ENCODE measurements around the gene POC1B. TPM values are rescaled to one million over a fixed set of nuclear protein-coding genes. Genes with fewer than 3 reads are reported as not detected.
"Not testable (repeated sequence)": the region's sequence is repeated elsewhere in the genome, so short reads cannot be mapped to it uniquely, and the experiment has no call there.

The POC1B gene
- total and polyA plus RNA-seq, 11 donors, result 3.3 to 12.4 (median 8.5) TPM

GRCh38 chr12:89459279-89459678 lies 66.6 kb downstream of the POC1B start:
- WGBS, 4 donors, result 48 to 60% (median 58%) methylated on average over 3 to 4 of the region's 4 CpGs
- DNase-seq, result not testable (repeated sequence)

GRCh38 chr12:89456565-89456964 lies 69.3 kb downstream of the POC1B start:
- Histone ChIP-seq H3K36me3 (no peaks in the 10 kb centered on the region), H3K9me3 (no peaks in the 10 kb centered on the region), H3K27ac (no peak overlapping the region), H3K27me3 (no peaks in the 10 kb centered on the region), H3K4me3 (no peak overlapping the region), H3K4me1 (peaks cover 0 to 43% (median 30%) of the 10 kb centered on the region in 12 donors)
- DNase-seq, result no peak
- intact Hi-C loops (cut with DNase I), result loop anchor here in 3 of 10 donors (5.0 to 10.0 kb wide), 3 partner anchors 62 to 104 kb away; partner anchors contain the start of gene DUSP6 (in 1 of the 3)
- TF ChIP-seq POLR2A (IDR thresholded peaks at IDR 0.05), result no peak
- TF ChIP-seq CTCF (IDR thresholded peaks at IDR 0.05), result no peak
- WGBS, 4 donors, result 90 to 94% (median 92%) methylated on average over 1 of the region's 1 CpG
- ATAC-seq, result no peak

More at GRCh38 chr12:89459279-89459678, 66.6 kb downstream of the POC1B start:
- not testable (repeated sequence) for H3K9me3 ChIP-seq, ATAC-seq, H3K4me3 ChIP-seq, H3K27me3 ChIP-seq, H3K36me3 ChIP-seq, H3K27ac ChIP-seq
- TF ChIP-seq CTCF (IDR thresholded peaks at IDR 0.05), result peak in 8 of 12 donors; percentile 5 to 34 (median 18)
- intact Hi-C loops (cut with DNase I), result loop anchor here in 3 of 10 donors (5.0 to 10.0 kb wide), 3 partner anchors 64 to 107 kb away; partner anchors contain the start of gene DUSP6 (in 1 of the 3)
- H3K4me1 ChIP-seq, result peaks cover 0 to 19% (median 7%) of the 10 kb centered on the region in 12 donors

- H3K27ac ChIP-seq, result peak overlapping the region; percentile 16 to 85 (median 62)
- H3K4me3 ChIP-seq, result peak overlapping the region in 2 of 12 donors; percentile 8 to 19
- H3K36me3 ChIP-seq, result no peaks in the 10 kb centered on the region
- TF ChIP-seq POLR2A (IDR thresholded peaks at IDR 0.05) (no peak), CTCF (IDR thresholded peaks at IDR 0.05) (no peak)
- peaks cover 0 to 45% (median 35%) of the 10 kb centered on the region in 12 donors for H3K4me1 ChIP-seq
- H3K9me3 ChIP-seq, result no peaks in the 10 kb centered on the region
- ATAC-seq (peak; percentile 51 to 70 (median 60)), DNase-seq (no peak)
- H3K27me3 ChIP-seq, result no peaks in the 10 kb centered on the region
- intact Hi-C loops (cut with DNase I), result loop anchor here in 7 of 10 donors (2.0 to 10.0 kb wide), 5 partner anchors 59 to 102 kb away; partner anchors contain the start of gene DUSP6 (in 7 of the 7)
- WGBS, 4 donors, result 31 to 44% (median 33%) methylated on average over 7 of the region's 7 CpGs
Observed at GRCh38 chr12:89454080-89454848, 71.6 kb downstream of the POC1B start.
